Measurements from ENCODE around the gene EHBP1. TPM values are rescaled to one million over a fixed set of nuclear protein-coding genes. Genes with fewer than 3 reads are reported as not detected.

Gene EHBP1
- total RNA-seq, 6 experiments from 2014 or later: 40.4 to 66.6 (median 46.3) TPM

DNA sequence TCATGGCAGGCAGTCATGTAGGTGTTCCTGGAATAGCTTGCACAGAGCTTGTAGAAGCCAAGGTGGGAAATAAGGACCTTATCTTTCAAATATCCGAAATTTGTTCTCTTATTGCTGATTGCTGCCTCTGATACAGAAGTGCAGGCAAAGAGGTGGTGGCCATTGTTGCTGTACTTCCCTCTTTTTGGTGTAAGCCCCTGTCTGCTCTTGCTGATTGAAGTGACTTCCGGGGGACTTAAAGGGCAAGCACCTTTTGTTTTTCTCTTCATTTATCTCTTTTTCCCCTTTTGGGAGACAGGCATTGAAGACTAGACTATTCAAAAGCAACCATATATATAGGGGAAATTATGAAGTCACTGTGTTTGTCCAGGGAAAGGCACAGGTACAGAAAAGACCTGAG, 213.5 kb downstream of the EHBP1 start:
- Histone ChIP-seq H3K36me3 (no peaks in the 10 kb centered on the region), H3K27ac (no peak overlapping the region), H3K4me1 (no peaks in the 10 kb centered on the region), H3K27me3 (no peaks in the 10 kb centered on the region), H3K4me3 (no peak overlapping the region), H3K9me3 (no peaks in the 10 kb centered on the region)
- no peak for TF ChIP-seq POLR2A (IDR thresholded peaks at IDR 0.05)
- TF ChIP-seq, protein P1, sequence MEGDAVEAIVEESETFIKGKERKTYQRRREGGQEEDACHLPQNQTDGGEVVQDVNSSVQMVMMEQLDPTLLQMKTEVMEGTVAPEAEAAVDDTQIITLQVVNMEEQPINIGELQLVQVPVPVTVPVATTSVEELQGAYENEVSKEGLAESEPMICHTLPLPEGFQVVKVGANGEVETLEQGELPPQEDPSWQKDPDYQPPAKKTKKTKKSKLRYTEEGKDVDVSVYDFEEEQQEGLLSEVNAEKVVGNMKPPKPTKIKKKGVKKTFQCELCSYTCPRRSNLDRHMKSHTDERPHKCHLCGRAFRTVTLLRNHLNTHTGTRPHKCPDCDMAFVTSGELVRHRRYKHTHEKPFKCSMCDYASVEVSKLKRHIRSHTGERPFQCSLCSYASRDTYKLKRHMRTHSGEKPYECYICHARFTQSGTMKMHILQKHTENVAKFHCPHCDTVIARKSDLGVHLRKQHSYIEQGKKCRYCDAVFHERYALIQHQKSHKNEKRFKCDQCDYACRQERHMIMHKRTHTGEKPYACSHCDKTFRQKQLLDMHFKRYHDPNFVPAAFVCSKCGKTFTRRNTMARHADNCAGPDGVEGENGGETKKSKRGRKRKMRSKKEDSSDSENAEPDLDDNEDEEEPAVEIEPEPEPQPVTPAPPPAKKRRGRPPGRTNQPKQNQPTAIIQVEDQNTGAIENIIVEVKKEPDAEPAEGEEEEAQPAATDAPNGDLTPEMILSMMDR (IDR thresholded peaks at IDR 0.05): no peak
- 71% methylated on average over 2 of the region's 2 CpGs for WGBS (ENCODE audit: insufficient coverage, low coverage, low lambda C conversion rate, missing lambda C conversion rate)
- ATAC-seq: no peak
- intact Hi-C loops (cut with DNase I): no loop called here
- no peak for DNase-seq

DNA sequence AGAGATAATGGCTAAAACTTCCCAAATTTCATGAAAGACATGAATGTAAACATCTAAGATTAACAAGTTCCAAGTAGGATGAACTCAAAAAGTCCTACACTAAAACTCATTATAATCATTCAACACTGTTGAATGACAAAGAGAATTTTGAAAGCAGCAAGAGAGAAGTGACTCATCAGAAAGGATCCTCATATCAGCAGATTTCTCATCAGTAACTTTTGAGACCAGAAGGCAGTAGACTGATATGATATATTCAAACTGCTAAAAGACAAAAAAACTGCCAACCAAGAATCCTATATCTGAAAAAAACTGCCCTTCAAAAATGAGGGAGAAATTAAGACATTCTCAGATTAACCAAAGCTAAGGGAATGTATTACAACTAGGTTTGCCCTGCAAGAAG, 214.6 kb downstream of the EHBP1 start:
- no peaks in the 10 kb centered on the region for H3K9me3 ChIP-seq
- no peaks in the 10 kb centered on the region for H3K36me3 ChIP-seq
- no peaks in the 10 kb centered on the region for H3K4me1 ChIP-seq
- DNase-seq: no peak
- intact Hi-C loops (cut with DNase I): no loop called here
- ATAC-seq: no peak
- H3K27ac ChIP-seq: no peak overlapping the region
- H3K27me3 ChIP-seq: no peaks in the 10 kb centered on the region
- TF ChIP-seq, protein P1 (IDR thresholded peaks at IDR 0.05): no peak
- TF ChIP-seq POLR2A (IDR thresholded peaks at IDR 0.05): no peak
- no peak overlapping the region for H3K4me3 ChIP-seq

DNA sequence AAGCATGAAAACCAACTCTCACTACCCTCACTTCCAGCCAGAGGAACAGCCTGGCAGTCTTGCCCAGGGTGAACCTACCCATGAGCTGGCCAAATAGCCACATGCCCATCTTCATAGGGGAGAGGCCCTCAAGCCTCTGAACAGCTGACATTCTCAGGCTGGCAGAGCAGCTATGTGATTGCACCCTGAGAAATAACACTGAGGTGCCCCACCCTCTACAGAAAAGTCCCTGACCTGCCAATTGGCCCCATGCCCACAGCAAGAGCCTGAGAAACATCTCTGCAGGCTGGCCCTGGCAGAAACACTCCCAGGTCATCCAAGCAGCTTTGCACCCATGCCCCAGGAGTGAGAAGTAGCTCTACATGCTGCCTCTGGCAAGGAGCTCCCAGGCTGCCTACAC, 217.7 kb downstream of the EHBP1 start:
- H3K27me3 ChIP-seq: no peaks in the 10 kb centered on the region
- DNase-seq (peak in 1 of 3 donors; percentile 53), ATAC-seq (peak; percentile 17 to 60 (median 36))
- intact Hi-C loops (cut with DNase I): no loop called here
- no peak for TF ChIP-seq POLR2A (IDR thresholded peaks at IDR 0.05)
- TF ChIP-seq, protein P1 (IDR thresholded peaks at IDR 0.05): no peak
- no peaks in the 10 kb centered on the region for H3K4me1 ChIP-seq
- no peaks in the 10 kb centered on the region for H3K36me3 ChIP-seq
- H3K4me3 ChIP-seq: no peak overlapping the region
- H3K9me3 ChIP-seq: no peaks in the 10 kb centered on the region
- H3K27ac ChIP-seq: no peak overlapping the region

DNA sequence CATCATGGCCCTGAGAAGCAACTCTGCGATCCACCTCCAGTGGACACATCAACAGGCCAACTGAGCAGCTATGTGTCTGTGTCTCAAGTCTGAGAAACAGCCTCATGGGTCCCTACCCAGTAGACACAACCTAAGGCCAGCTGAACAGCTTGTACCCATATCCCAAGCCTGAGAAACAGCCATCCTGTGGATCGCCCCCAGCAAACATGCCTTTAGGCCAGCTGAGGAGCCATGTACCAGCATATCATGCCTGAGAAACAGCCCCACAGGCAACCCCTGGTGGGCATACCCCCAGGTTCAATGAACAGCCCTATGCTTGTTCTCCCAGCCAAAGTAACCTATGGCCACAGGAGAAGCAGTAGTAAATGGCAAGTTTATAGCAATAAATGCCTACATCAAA, 218.4 kb downstream of the EHBP1 start:
- intact Hi-C loops (cut with DNase I): no loop called here
- no peaks in the 10 kb centered on the region for H3K9me3 ChIP-seq
- WGBS (ENCODE audit: insufficient coverage, low coverage, low lambda C conversion rate, missing lambda C conversion rate): 100% methylated on average over 2 of the region's 2 CpGs
- H3K4me1 ChIP-seq: no peaks in the 10 kb centered on the region
- H3K27ac ChIP-seq: no peak overlapping the region
- no peak overlapping the region for H3K4me3 ChIP-seq
- no peaks in the 10 kb centered on the region for H3K36me3 ChIP-seq
- ATAC-seq: no peak
- no peak for DNase-seq
- TF ChIP-seq POLR2A (IDR thresholded peaks at IDR 0.05): no peak
- TF ChIP-seq, protein P1 (IDR thresholded peaks at IDR 0.05): no peak
- H3K27me3 ChIP-seq: no peaks in the 10 kb centered on the region

DNA sequence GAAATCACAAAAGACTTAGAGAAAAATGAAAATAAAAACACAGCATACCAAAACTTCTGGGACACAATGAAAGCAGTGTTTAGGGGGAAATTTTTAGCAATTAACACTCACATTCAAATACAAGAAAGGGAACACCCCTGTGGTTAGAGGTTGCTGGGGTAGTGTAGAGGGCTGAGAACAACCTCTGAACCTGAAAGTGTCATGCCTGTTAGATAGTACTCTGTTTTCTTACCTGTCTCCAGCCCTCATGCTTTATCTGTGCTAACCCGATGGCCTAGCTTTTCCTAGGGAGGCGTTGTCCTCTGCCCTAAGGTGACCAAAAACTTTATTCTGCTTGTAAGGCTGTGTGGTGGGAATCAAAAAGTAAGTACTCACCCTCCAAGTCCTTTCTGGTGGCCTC, 222.5 kb downstream of the EHBP1 start:
- WGBS (ENCODE audit: insufficient coverage, low coverage, low lambda C conversion rate, missing lambda C conversion rate): 89% methylated on average over 2 of the region's 2 CpGs
- Histone ChIP-seq H3K27me3 (no peaks in the 10 kb centered on the region), H3K36me3 (no peaks in the 10 kb centered on the region), H3K4me3 (no peak overlapping the region), H3K9me3 (no peaks in the 10 kb centered on the region), H3K27ac (no peak overlapping the region), H3K4me1 (no peaks in the 10 kb centered on the region)
- no peak for TF ChIP-seq POLR2A (IDR thresholded peaks at IDR 0.05)
- TF ChIP-seq, protein P1 (IDR thresholded peaks at IDR 0.05): no peak
- intact Hi-C loops (cut with DNase I): no loop called here
- ATAC-seq (no peak), DNase-seq (no peak)
